ENCODE results near the gene DMXL1. TPM values are rescaled to one million over a fixed set of nuclear protein-coding genes. Genes with fewer than 3 reads are reported as not detected.

DMXL1 gene
- total and polyA plus RNA-seq, 12 donors = 5.9 to 36.5 (median 25.4) TPM

DNA sequence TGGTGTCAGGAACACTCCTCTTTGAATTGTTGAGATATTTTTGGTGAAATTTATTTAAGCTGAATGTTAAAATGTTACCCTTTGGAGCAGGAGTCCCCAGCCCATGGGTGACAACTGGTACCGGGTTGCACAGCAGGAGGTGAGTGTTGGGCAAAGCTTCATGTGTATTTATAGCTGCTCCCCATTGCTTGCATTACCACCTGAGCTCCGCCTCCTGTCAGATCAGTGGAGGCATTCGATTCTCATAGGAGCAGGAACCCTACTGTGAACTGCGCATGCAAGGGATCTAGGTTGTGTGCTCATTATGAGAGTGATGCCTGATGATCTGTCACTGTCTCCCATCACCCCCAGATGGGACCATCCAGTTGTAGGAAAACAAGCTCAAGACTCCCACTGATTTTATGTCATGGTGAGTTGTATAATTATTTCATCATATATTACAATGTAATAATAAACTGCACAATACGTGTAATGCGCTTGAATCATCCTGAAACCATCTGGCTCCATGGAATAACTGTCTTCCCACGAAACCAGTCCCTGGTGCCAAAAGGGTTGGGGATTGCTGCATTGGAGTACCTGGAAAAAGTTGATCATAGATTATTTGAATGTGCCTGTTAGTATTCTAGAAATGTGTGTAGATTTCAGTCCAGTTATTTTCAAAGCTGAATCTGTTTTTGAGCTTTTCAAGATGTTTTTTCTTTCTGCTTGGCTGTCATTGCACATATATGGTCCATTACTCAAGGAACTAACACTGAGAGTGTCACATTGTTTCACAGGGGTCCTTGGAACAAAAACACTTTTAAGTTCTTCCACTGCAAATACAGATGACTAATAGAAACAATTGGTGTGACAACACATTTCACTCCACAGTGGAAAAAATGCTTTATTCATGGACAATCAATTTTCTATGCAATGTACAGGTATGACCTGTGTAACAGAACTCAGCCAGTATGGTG lies 180.3 kb downstream of the DMXL1 start:
- no peaks in the 10 kb centered on the region for H3K4me1 ChIP-seq
- H3K9me3 ChIP-seq = peaks cover 0 to 8% (median 0%) of the 10 kb centered on the region in 11 donors
- ATAC-seq (no peak), DNase-seq (no peak)
- H3K27me3 ChIP-seq = no peaks in the 10 kb centered on the region
- 93 to 95% methylated on average over 7 of the region's 7 CpGs for WGBS, 2 donors
- peaks cover 0 to 42% (median 0%) of the 10 kb centered on the region in 9 donors for H3K36me3 ChIP-seq
- H3K27ac ChIP-seq = no peak overlapping the region
- intact Hi-C loops (cut with DNase I) = loop anchor here in 1 of 10 donors (10.0 kb wide), 1 partner anchor 266 kb away; the partner anchor contains the start of gene DTWD2
- H3K4me3 ChIP-seq = no peak overlapping the region
- TF ChIP-seq, protein P1, sequence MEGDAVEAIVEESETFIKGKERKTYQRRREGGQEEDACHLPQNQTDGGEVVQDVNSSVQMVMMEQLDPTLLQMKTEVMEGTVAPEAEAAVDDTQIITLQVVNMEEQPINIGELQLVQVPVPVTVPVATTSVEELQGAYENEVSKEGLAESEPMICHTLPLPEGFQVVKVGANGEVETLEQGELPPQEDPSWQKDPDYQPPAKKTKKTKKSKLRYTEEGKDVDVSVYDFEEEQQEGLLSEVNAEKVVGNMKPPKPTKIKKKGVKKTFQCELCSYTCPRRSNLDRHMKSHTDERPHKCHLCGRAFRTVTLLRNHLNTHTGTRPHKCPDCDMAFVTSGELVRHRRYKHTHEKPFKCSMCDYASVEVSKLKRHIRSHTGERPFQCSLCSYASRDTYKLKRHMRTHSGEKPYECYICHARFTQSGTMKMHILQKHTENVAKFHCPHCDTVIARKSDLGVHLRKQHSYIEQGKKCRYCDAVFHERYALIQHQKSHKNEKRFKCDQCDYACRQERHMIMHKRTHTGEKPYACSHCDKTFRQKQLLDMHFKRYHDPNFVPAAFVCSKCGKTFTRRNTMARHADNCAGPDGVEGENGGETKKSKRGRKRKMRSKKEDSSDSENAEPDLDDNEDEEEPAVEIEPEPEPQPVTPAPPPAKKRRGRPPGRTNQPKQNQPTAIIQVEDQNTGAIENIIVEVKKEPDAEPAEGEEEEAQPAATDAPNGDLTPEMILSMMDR (IDR thresholded peaks at IDR 0.05) = no peak

DNA sequence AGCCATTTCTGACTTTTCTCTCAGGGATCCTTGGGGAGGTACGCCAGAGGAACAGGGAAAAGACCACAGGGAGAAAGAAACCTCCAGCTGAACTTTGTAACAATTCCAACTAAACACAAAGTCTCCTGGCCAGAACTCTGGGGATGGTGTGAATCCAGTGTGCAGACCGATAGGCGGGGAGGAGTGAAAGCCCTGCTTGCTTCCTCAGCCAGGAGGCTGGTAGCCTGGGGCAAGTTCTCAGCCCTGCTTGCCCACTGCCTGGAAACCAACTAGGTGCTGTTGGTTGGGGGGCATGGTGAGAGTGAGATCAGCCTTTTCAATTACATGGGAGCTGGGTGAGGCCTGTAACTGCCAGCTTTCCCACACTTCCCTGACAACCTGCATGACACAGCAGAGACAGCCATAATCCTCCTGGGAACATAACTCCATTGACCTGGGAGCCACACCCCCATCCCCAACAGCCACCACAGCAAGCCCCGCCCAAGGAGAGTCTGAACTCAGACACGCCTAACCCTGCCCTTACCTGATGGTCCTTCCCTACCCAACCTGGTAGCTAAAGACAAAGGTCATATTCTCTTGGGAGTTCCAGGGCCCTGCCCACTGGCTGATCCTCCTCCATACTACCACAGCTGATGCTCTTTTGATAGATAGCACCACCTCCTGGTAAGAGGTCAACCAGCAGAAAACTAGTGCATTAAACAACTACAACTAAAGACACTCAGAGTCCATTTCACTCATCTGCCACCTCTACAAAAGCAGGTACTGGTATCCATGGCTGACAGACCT lies 184.9 kb downstream of the DMXL1 start:
- H3K36me3 ChIP-seq = peaks cover 0 to 13% (median 0%) of the 10 kb centered on the region in 9 donors
- peaks cover 0 to 28% (median 0%) of the 10 kb centered on the region in 11 donors for H3K9me3 ChIP-seq
- H3K27ac ChIP-seq = no peak overlapping the region
- H3K27me3 ChIP-seq = no peaks in the 10 kb centered on the region
- no peak overlapping the region for H3K4me3 ChIP-seq
- TF ChIP-seq, protein P1 (IDR thresholded peaks at IDR 0.05) = peak in 2 of 9 donors; percentile 19 to 26
- no peaks in the 10 kb centered on the region for H3K4me1 ChIP-seq
- peak in 1 of 8 donors; percentile 34 for ATAC-seq
- 93 to 95% methylated on average over 5 of the region's 5 CpGs for WGBS, 2 donors
- intact Hi-C loops (cut with DNase I) = loop anchor here in 1 of 10 donors (10.0 kb wide), 1 partner anchor 271 kb away; the partner anchor contains the start of gene DTWD2
- DNase-seq = no peak

DNA sequence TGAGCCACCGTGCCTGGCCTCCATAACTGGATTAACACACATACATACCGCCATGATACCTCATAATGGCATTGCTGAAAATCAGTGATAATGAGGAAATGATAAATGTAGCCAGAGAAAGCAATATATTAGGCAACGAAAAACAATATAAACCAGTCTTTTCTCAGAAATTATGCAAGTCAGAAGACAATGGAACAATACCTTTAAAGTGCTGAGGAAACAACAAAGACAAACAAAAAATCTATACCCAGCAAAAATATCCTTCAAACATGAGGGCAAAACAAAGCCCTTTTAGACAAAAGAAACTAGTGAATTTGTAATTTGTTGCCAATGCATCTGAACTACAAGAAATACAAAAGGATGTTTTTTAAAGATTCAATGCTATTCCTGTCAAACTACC lies 186.7 kb downstream of the DMXL1 start:
- Histone ChIP-seq H3K9me3 (peaks cover 0 to 44% (median 0%) of the 10 kb centered on the region in 11 donors), H3K36me3 (no peaks in the 10 kb centered on the region), H3K27me3 (no peaks in the 10 kb centered on the region), H3K27ac (no peak overlapping the region), H3K4me1 (no peaks in the 10 kb centered on the region), H3K4me3 (no peak overlapping the region)
- TF ChIP-seq, protein P1 (IDR thresholded peaks at IDR 0.05) = no peak
- intact Hi-C loops (cut with DNase I) = loop anchor here in 1 of 10 donors (10.0 kb wide), 1 partner anchor 273 kb away; the partner anchor contains the start of gene DTWD2
- WGBS, 2 donors = 93 to 94% methylated on average over 3 of the region's 3 CpGs
- no peak for DNase-seq
- ATAC-seq = no peak

DNA sequence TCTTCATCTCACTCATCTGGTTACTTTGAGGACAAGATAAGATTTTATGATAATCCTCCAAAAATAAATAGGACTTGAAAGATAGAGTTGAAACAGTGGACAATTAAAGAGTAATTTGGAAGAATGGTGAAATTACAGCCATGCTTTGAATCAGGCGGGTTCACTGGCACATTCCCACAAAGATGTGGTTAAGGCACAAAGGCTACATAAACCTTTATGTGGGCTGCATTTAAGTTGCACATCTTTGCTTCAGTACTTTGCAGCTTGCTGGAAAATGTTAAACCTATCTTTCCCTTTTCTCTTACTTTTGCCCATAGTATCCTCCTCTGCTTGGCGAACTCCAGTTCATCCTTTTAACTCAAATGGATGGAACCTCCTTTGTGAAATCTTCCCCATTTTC lies 192.8 kb downstream of the DMXL1 start:
- ATAC-seq (no peak), DNase-seq (no peak)
- TF ChIP-seq, protein P1 (IDR thresholded peaks at IDR 0.05) = no peak
- Histone ChIP-seq H3K9me3 (peaks cover 0 to 33% (median 0%) of the 10 kb centered on the region in 11 donors), H3K27me3 (no peaks in the 10 kb centered on the region), H3K4me1 (peaks cover 0 to 9% (median 3%) of the 10 kb centered on the region in 9 donors), H3K27ac (no peak overlapping the region), H3K36me3 (no peaks in the 10 kb centered on the region), H3K4me3 (no peak overlapping the region)
- 92 to 94% methylated on average over 2 of the region's 2 CpGs for WGBS, 2 donors
- intact Hi-C loops (cut with DNase I) = loop anchor here in 2 of 10 donors (10.0 kb wide), 2 partner anchors 71 to 151 kb away; no protein-coding TSS in a partner anchor

Measured in heart right ventricle (tissue), 16 donors.